ENCODE measurements around the gene SMIM36.

SMIM36 gene

DNA sequence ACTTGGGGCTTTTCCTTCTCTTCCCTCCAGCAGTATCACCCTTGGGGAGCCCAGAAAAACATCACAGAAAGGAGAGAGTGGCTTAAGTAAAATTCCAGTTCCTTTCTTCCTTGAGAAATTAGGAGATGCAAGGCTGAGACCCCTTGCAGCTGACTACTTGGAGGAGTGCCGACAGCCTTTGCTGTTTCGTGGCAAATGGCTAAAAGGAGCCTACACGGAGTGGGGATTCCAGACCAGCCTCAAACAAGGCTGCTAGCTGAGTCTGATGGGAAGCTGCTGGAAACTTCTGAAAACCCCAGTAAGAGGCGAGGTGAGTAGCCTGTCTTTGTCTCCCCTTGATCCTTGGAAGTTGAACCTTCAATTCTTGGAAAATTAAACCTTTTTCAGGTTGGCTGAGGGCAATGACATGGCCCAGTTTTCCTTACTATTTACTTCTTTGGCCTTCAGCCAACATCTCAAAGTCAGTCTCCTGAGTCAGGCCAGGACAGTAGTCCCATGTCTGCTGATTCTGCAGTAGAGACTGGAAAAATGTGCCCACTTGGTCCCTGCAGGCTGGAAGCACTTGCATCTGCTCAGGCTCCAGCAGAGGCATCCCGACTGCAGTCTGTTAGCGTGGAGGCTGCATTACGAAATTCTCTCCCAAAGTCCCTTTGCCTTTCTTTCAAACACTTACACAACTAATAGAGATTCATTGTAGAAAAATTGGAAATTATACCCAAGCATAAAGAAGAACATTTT is 23.4 kb downstream of the SMIM36 start:
- Histone ChIP-seq H3K27ac (no peak overlapping the region), H3K4me3 (ENCODE audit: low read depth in 1 of 2, low read length in 1 of 2) (no peak overlapping the region), H3K27me3 (no peaks in the 10 kb centered on the region), H3K9me3 (no peaks in the 10 kb centered on the region), H3K36me3 (no peaks in the 10 kb centered on the region), H3K4me1 (ENCODE audit: control insufficient read depth in 1 of 2, insufficient read depth in 1 of 2, low read depth in 1 of 2, low read length in 1 of 2) (no peaks in the 10 kb centered on the region)
- no peak for TF ChIP-seq CTCF (IDR thresholded peaks at IDR 0.05)

- Histone ChIP-seq H3K9me3 (no peaks in the 10 kb centered on the region), H3K4me3 (ENCODE audit: low read depth in 1 of 2, low read length in 1 of 2) (no peak overlapping the region), H3K27ac (no peak overlapping the region), H3K27me3 (peaks cover 2% of the 10 kb centered on the region), H3K4me1 (ENCODE audit: control insufficient read depth in 1 of 2, insufficient read depth in 1 of 2, low read depth in 1 of 2, low read length in 1 of 2) (no peaks in the 10 kb centered on the region), H3K36me3 (no peaks in the 10 kb centered on the region)
- TF ChIP-seq CTCF (IDR thresholded peaks at IDR 0.05), result no peak
Measured at GRCh38 chr17:55484575-55484974, 26.7 kb downstream of the SMIM36 start.

- H3K27ac ChIP-seq, result no peak overlapping the region
- H3K4me3 ChIP-seq (ENCODE audit: low read depth in 1 of 2, low read length in 1 of 2), result no peak overlapping the region
- no peak for TF ChIP-seq CTCF (IDR thresholded peaks at IDR 0.05)
- H3K9me3 ChIP-seq, result no peaks in the 10 kb centered on the region
- no peaks in the 10 kb centered on the region for H3K36me3 ChIP-seq
- peaks cover 12% of the 10 kb centered on the region for H3K27me3 ChIP-seq
- no peaks in the 10 kb centered on the region for H3K4me1 ChIP-seq (ENCODE audit: control insufficient read depth in 1 of 2, insufficient read depth in 1 of 2, low read depth in 1 of 2, low read length in 1 of 2)
Measured at GRCh38 chr17:55482591-55483389, 28.5 kb downstream of the SMIM36 start.

GRCh38 chr17:55480631-55481315 is 30.5 kb downstream of the SMIM36 start:
- no peaks in the 10 kb centered on the region for H3K4me1 ChIP-seq (ENCODE audit: control insufficient read depth in 1 of 2, insufficient read depth in 1 of 2, low read depth in 1 of 2, low read length in 1 of 2)
- no peak for TF ChIP-seq CTCF (IDR thresholded peaks at IDR 0.05)
- no peak overlapping the region for H3K4me3 ChIP-seq (ENCODE audit: low read depth in 1 of 2, low read length in 1 of 2)
- H3K27me3 ChIP-seq, result peaks cover 12% of the 10 kb centered on the region
- no peaks in the 10 kb centered on the region for H3K9me3 ChIP-seq
- H3K36me3 ChIP-seq, result no peaks in the 10 kb centered on the region
- no peak overlapping the region for H3K27ac ChIP-seq

DNA sequence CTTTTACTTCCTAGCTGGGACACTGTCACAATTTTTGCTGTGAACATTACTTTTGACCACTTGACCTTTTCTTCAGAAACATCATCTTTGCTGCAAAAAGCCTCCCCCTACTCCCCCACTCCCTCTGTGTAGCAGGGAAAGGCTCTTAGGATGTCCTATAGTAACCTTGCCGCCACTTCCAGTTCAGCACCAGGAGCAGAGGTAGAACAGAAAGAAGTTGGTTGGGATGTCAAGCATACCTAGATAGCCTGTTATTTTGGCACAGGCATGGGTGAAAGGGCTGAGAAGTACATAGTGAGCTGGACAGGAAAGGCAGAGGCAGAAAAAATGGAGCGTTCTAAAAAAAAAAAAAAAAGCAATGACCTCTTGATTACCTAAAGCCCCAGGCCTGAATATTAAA is 31.3 kb downstream of the SMIM36 start:
- no peaks in the 10 kb centered on the region for H3K9me3 ChIP-seq
- H3K4me3 ChIP-seq (ENCODE audit: low read depth in 1 of 2, low read length in 1 of 2), result no peak overlapping the region
- no peaks in the 10 kb centered on the region for H3K36me3 ChIP-seq
- H3K4me1 ChIP-seq (ENCODE audit: control insufficient read depth in 1 of 2, insufficient read depth in 1 of 2, low read depth in 1 of 2, low read length in 1 of 2), result no peaks in the 10 kb centered on the region
- H3K27me3 ChIP-seq, result peaks cover 12% of the 10 kb centered on the region
- no peak for TF ChIP-seq CTCF (IDR thresholded peaks at IDR 0.05)
- no peak overlapping the region for H3K27ac ChIP-seq
